NCI-H748 (cell line): ENCODE data around the gene RETREG3.

Experiments
- DNase-seq: peaks from one replicate; lab custom pipeline; 2025; ENCODE audit not compliant: unreplicated experiment; lab: John Stamatoyannopoulos, UW

The RETREG3 gene

DNA sequence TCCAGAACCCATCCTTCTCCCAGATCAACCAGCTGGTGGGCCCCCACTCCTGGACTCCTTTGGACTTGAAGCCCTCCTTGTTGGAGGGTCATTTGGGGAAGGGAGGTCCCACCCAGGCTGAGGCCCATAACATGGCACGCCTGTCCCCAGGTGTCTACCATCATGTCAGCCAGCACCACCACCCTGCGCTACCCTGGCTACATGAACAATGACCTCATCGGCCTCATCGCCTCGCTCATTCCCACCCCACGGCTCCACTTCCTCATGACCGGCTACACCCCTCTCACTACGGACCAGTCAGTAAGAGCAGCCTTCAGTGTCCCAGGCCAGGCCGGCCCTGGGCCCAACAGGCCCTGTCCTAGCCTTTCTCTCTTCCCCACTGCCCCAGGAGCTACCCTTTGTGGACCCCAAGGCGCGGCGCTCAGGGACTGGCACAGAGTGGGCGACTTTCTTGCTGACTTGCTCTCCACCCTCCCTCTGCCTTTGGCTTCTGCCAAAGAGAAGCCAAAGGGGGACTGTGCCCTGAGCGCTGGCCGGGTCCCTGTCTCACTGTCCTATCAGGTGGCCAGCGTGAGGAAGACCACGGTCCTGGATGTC is 4.6 kb upstream of the RETREG3 start:
- DNase-seq: no peak

DNA sequence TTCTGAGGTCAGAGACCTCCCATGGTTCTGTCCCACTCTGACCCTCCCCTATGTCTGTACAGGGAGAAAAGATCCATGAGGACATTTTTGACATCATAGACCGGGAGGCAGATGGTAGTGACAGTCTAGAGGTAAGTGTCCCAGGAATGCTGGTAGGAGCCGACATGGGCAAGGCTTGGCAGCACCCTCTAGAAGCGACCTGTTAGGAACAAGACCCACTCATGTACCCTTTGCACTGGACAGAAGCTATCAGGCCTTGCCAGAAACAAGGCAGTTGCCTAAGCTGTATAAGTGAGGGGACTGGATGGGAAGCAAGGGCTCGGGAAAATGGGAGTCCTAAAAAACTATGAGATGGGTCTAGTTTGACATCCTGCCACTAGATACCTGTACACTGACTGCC is 2.8 kb upstream of the RETREG3 start:
- no peak for DNase-seq

DNA sequence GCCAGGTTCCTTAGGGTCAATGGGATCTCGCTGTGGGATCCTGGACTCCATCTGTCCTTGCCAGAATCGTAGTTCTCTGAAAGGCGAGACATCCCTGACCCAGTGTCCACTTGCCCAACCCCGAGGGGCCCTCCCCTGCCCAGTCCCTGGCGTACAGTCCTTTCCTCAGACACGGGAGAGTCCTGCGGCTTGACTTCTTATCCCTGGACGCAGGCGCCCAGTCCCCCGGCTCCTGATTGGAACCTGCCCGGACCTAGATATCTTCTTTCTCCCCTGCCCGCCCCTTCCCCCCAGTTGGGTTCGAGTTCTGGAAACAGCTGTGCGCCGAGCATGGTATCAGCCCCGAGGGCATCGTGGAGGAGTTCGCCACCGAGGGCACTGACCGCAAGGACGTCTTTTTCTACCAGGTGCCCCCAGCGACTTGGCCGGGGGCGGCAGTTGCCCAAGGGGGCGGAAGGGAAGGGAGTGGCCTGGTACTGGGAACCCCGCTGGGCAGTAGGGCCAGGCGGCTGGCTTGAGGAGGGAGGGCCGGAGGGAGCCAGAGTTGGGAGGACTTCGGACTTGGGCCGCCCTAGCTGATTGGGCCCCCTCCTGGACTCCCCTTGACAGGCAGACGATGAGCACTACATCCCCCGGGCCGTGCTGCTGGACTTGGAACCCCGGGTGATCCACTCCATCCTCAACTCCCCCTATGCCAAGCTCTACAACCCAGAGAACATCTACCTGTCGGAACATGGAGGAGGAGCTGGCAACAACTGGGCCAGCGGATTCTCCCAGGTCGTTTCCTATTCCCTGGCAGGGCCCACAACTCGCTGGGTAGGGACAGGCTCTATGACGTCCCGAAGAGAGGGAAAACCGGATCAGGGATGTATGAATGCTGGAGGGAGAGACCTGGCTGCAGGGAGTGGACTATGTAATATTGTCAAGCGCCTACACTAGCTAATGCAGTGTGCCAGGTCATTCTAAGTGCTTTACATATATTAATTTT is 934 bp upstream of the RETREG3 start:
- DNase-seq: peak; percentile 65

DNA sequence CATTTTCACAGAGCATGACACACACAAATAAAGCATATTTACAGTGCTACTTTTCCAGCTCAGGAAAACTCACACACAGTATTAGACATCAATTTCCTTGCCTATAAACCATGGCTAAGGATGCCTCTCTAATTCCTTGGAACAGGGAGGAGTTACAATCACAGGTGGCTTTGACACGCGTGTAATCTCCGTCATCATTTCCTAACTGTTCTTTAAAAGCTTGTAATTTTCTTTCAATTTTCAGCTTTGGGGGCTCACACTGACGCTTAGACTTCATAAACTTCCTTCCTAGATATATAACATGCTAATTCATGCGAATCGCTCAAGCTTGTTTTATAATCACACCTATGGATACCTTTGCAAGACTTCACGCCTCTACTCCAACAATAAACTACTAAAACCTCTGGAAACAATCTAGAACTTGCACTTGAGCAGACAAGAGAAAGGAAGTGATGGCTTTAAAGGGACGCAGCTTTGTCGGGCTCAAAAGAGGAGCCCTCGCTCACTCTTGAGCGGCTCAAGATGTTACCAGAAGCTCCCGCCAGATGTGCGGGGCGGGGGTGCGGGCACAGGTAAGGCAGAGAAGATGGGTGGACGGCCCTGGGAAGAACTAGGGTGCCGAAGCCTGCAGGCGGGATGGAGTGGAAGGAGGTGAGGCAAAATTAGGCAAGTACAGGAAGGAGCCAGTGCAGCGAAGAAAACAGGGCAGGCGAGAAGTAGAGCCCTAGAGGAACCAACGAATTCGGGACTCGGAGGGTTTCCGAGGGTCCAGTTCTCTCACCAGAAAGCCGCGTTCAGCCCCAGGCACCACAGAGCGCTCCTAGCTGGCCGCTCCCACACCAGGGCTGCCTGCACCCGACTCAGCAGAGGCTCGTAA is 631 bp downstream of the RETREG3 start:
- DNase-seq: peak; percentile 40

DNA sequence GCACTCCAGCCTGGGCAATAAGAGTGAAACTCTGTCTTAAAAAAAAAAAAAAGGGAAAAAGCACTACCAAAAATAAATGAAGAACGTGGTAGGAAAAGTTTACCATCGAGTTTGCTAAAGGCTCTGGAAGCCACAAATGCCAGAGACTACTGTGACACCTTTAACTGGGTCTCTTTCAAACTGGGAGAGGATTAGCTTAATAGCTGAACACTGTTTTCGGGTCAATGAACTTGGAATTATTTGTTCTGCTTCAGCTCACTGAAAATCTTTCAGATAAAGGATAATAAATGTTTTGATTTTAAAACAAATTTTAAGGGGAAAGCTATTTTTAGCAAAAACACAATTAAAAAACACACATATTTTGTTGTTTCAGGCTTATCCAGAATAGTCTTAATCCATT is 1.4 kb downstream of the RETREG3 start:
- DNase-seq: no peak

DNA sequence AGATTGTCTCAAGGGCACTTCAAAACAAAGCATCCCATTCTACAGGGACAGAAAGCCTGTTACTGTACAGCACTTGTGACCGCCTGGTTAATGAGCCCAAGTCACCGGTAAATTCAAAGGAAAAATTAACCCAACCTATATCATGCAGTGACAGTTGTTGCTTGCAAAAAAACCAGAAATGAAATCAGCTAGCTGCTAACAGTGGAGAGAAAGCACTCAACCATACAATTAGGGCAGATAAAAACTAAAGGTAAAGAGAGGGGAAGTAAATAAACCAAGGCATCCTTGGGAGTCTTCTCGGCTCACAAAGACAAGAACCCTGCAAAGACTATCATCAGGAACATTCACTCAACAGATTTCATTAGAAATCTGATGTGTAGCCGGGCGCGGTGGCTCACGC is 5.9 kb downstream of the RETREG3 start:
- no peak for DNase-seq

DNA sequence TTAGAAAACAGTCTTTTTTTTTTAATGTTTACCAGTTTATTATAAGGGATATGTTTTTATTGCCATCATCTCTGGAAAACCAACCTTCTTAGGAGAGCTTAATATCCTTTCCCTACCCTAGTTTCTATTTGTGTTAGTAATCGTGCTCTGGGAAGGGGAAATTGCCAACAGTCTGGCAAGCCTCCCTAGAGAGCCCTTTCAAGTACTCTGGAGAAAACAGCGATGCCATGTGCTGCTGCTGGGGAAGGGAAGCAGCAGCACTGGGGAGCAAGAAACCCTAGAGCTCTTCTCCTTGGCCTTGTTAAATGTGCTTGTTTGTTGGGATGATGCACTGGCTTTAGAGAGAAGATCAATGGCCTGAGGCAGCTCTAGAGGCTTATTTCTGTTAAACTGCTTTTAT is 10.3 kb downstream of the RETREG3 start:
- DNase-seq: no peak

DNA sequence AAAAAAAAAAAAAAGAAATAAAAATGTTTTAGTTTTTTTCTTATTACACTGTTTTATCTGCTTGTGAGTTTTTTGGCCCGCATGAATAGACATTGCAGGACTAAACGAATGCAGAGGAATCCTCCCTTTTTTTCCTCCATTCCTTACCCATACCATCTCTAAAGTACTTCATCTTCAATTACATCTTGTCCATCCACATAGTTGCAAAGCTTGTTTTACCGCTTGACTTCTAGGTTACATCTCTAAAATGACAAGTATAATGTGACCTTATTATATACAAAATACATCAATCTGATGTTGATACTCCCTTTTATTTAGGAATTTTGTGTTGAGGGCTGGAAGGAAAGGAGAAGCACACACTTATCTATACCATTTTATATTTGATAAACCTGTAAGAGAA is 12.8 kb downstream of the RETREG3 start:
- no peak for DNase-seq

DNA sequence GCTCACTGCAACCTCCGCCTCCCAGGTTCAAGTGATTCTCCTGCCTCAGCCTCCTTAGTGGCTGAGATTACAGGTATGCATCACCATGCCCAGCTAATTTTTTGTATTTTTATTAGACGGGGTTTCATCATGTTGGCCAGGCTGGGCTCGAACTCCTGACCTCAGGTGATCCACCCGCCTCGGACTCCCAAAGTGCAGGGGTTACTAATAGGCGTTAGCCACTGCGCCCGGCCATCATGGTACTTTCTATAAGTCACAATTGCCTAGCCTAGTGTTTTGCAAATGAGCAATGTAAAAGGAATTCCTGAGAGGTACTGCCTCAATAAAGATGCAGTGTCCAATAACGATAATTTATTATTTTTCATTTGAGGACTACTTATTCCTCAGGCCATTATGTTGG is 17.8 kb downstream of the RETREG3 start:
- DNase-seq: no peak

DNA sequence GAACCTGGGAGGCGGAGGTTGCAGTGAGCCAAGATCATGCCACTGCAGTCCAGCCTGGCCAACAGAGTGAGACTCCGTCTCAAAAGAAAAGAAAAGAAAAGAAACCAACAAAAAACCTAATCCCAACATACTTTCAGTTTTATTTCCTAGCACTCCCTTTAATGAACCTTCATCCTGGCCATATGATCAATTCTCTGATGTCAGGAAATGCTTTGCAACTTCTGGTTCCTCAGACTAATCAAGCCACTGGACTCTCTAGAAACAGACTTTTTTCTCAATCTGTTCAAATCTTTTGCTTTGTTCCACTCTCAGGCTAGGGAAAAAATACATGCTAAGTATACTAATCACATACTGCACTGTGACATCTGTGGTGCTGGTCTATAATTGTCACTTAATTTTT is 18.3 kb downstream of the RETREG3 start:
- DNase-seq: no peak

DNA sequence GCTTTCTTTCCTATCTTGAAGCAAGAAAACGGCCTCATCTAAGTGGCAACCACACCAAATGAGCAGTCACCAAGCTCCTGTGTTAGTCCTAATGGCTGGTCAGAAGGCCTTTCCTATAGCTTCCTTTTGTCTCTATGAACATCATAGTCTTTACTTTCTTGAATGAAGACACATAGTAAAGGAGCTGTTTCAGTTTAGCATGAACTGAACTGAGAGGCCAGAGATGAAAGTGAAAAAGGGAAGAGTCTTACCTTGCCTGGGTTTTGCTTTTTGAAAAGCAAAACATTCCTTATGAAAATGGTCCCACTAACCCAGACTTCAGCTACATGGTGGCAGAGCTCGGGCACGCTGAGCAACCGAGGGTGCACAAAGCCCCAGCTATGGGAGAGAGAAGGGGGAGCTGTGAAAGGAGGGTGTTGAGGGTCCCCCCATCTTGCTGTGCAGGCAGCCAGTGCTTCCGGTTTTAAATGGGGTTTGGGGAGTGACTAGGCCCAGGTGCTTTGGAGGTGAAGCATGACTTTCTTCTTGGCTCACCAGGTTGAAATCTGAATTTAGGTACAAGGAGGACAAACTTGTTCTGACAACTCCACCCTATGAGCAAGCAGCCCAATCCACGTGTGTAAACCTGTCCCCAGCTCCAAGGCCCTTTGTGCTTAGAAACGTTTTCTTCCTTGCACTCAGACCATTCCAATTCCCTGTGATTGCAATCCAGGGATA is 22.5 kb downstream of the RETREG3 start:
- no peak for DNase-seq

DNA sequence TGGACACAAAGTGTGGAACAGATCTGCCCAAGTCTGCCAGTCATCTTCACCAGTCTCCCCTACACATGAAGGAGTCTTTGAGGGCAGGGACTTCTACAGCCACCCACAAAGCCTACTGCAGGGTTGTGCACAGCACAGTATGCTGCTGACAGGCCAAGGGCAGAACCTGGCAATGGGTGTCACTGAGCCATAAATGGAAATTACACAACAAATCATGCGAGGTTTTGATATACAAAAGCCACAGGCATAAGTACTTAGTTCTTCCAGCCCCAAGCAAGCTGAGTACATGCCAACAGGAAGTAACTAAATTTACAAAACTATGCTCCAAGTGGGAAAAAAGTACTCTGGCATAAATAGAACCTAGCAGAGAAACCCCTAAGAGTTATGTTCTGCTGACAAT is 23.8 kb downstream of the RETREG3 start:
- no peak for DNase-seq

DNA sequence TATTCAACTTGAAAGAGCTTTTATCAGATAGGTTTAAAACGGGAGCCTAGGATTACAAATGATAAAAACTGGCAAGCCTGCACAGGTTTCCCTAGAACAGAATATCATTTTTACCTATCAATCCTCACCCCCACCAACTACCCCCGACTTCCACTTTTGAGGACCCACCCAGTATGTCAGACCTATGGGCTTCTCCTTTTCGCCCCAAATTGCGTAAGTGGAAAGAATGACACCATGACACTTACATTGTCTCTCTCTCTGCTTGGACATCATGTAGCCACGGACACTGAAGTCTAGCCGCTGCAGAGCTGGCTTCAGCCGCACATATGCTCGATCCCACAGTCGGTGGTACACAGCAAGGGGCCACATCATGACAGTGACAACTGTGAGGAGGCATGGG is 24.3 kb downstream of the RETREG3 start:
- no peak for DNase-seq

DNA sequence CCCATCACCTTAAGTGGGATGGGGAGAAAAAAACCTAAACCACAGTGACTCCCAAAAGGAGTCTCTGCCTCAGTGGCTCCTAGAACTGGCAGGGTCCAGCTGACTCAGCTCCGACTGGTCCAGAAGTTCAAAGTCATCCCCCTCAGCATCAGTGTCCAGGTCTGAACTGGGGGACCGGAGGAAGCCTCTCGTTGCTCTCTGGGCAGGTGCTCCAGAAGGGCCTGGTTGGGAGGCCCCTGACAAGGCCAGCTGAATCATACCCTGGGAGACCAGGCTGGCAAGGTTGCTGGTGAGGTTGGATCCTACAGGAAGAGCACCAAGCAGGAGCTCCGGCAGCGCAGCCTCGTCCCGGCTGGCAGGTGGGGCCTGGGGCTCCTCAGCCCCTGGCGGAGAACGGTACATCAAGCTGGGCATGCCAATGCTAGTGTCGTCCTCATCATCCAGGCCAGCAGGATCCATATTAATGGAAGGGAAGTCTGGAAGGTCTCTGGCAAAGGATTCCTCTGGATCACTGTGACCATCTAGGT is 27.4 kb downstream of the RETREG3 start:
- DNase-seq: no peak

DNA sequence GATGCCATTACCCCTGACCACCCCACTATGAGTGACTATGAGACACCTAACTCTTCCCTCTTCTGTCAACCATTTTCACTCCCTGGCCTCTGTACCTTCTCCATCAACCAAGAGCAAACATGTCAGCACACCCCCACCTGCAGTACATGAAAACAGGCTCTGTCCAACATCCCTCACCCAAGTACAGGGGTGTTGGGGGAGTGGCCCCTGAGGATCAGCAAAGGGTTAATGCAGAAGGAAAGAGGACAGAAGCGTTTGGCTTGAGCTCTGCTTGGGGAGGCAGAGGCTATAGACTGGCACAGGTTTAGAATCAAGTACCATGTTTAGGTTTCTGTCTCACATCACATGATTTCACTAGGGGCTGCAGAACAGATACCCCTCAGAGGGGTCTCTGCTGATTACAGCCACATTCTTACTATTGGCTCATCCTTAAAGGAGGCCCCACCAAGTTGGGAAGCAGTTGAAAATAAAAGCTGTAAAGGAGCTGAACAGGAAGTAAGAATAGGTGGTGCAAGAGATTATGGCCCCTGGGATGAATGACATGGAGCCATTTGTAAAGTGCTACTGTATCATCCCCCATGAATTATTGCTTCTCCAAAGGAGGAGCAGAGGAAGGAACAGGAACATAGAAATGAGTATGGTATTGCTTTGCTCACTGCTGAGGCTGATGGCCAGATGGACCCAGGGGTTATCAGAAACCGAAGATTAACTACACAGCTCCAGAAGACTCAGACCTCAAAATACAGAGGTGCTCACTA is 29.2 kb downstream of the RETREG3 start:
- no peak for DNase-seq

DNA sequence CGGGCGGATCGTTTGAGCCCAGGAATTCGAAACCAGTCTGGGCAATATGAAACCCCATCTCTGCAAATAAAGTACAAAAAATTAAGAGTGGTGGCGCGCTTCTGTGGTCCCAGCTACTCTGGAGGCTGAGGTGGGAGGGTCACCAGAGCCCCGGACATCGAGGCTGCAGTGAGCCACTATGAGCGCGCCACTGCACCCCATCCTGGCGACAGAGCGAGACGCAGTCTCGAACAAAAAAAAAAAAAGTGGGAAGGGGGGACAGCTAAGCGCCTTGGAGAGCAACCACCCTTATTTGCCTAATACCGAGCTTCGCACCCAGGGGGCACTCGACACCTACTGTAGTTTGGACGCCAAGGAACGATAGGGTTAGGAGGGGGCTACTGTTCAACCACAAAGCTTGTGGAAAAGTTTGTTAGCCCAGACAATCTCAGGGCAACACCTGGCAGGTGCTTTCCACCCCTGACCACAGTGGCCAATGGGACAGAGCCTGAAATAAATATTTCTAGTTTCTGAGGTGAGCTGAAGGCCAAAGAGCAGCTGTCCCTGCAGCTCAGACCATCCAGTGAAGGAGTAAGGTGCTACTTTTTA is 30.8 kb downstream of the RETREG3 start:
- DNase-seq: peak; percentile 85

DNA sequence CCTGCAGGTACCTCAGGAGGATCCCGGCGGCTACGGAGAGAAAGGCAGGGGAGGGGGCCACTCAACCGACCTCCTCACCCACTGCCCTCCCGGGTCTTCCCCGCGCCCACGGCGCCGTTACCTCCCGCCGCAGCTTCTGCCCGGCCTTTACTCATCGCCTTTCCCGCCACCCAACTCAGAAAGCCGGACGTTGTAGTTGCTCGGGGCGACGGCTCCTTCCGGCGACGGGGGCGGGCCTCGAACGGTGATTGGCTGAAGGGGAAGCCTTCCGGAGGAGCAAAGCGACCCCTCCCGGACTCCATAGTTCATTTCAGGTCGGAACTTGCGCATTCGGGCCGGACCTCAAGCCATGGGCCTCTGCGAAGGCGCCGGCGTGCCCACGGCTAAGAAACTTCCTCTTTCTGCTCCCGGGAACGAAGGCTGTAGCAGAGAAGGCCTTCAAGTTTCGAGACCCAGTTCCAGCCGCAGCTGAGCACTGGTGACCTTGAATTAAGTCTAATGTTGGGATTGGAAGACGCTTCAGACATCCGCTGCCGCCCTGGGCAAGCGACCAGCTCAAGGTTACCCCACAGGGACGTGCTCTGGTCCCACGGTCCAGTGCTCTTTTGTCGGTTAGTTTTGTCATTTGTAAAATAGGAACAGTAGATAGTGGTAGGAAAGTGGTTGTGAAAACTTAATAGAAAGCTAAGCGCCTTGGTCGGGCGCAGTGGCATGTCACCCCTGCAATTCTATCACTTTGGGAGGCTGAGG is 31.5 kb downstream of the RETREG3 start, which contains the start of gene PSMC3IP:
Gene PSMC3IP (minus strand): TSS at position 198 of the 750 bp plus-strand sequence. CDS start 43 bp downstream, at position 155.
- DNase-seq: peak; percentile 93

DNA sequence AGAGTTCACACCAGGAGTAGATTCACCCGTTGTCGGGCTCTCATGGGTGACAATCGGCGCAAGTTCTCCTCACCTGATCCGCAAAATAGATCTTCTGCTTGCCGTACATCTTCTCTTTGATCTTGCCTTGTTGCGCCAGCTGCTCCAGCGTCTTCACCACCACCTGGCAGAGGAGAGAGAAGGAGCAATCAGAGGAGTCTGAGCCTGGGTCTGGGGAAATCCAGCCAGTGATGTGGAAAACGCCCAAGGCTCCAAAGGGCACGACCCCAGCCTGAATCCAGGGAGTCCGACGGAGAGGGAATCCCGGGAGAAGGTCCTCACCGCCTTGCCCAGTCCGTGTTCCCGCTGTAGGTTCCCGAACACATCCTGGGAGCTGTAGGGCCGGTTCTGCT is 32.0 kb downstream of the RETREG3 start:
- no peak for DNase-seq

DNA sequence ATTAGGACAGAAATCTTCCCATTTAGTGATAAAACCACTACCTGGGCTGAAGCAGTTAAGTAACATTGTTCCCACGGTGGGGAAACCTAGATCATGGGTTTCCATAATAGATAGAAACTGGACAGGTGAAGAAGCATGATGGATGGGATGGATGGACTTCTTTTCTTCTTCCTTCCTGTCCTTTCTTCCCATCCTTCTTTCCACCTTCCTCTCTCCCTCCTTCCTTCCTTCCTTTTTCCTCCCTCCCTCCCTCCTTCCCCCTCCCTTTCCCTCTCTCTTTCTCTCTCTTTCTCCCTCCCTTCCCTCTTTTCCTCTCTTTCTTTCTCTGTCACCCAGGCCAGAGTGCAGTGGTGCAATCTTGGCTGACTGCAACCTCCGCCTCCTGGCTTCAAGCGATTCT is 34.7 kb downstream of the RETREG3 start:
- DNase-seq: no peak
